Liver (tissue), 3 donors: ENCODE measurements around the gene GADL1.

Source experiments
- ATF3 ChIP-seq: IDR thresholded peaks from 2 replicates; pipeline ENCODE4 v1.6.1; 2016; ENCODE audit warnings: antibody characterized with exemption
- CTCF ChIP-seq: fragments of 150-350 bp; IDR thresholded peaks from 2 replicates; pipeline ENCODE4 v1.5.1; 2017; ENCODE audit warnings: improper control_type of control experiment, low read depth, low read length; ENCODE audit not compliant: missing input control
- EGR1 ChIP-seq, 2 donors: IDR thresholded peaks; 2 replicates each; pipeline ENCODE4 v1.6.1; 2016 to 2018; ENCODE audit warnings: antibody characterized with exemption in 2 of 2, low read depth in 2 of 2
- GABPA ChIP-seq, 2 donors: IDR thresholded peaks in 1 of 2; conservative IDR thresholded peaks in 1 of 2; 2 replicates each; pipeline ENCODE4 v1.6.1; 2016; ENCODE audit warnings: antibody characterized with exemption in 2 of 2, mild to moderate bottlenecking in 1 of 2, moderate library complexity in 1 of 2
- JUND ChIP-seq, 2 donors: IDR thresholded peaks; 2 replicates each; pipeline ENCODE4 v1.6.1; 2016; ENCODE audit warnings: antibody characterized with exemption in 2 of 2
- MAX ChIP-seq: IDR thresholded peaks from 2 replicates; pipeline ENCODE4 v1.6.1; 2016; ENCODE audit warnings: antibody characterized with exemption
- NR2F2 ChIP-seq: IDR thresholded peaks from 2 replicates; pipeline ENCODE4 v1.6.1; 2016; ENCODE audit warnings: antibody characterized with exemption
- RAD21 ChIP-seq, 2 donors: IDR thresholded peaks; 2 replicates each; pipeline ENCODE4 v1.6.1; 2016; ENCODE audit warnings: antibody characterized with exemption in 2 of 2, mild to moderate bottlenecking in 2 of 2
- REST ChIP-seq: IDR thresholded peaks from 2 replicates; pipeline ENCODE4 v1.6.1; 2016; ENCODE audit warnings: antibody characterized with exemption, mild to moderate bottlenecking
- SP1 ChIP-seq: IDR thresholded peaks from 2 replicates; pipeline ENCODE4 v1.6.1; 2018; ENCODE audit warnings: antibody characterized with exemption, mild to moderate bottlenecking
- TAF1 ChIP-seq: conservative IDR thresholded peaks from 2 replicates; pipeline ENCODE4 v1.6.1; 2016; ENCODE audit warnings: antibody characterized with exemption, mild to moderate bottlenecking
- YY1 ChIP-seq: IDR thresholded peaks from 2 replicates; pipeline ENCODE4 v1.6.1; 2016; ENCODE audit warnings: antibody characterized with exemption, mild to moderate bottlenecking
- ZBTB33 ChIP-seq: IDR thresholded peaks from 2 replicates; pipeline ENCODE4 v1.6.1; 2016; ENCODE audit warnings: antibody characterized with exemption
- donor health status: healthy.
- donor health status: healthy.

DNA sequence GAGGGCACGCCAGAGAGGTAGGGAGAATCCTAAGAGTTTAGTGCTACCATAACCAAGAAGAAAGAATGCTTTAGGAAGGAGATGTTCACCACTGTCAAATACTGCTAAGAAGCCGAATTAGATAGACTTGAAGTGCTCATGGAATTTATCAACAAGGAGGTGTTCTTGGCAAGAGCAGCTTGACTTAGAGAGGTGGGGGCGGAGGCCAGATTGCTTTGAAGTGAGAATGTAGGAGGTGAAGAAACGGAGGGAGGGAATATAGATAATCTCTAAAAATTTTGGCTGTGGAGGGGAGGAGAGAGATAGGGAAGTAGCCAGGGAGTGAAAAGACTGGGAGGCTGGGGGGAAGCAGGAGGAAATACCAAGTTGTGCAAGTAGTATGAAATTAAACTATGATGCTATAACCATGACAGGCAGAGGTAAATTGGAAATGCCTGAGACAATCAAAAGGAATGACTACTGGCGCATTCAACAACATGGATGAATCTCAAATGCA, 35.5 kb downstream of the GADL1 start:
- no peak for TF ChIP-seq NR2F2
- no peak for TF ChIP-seq CTCF
- no peak for TF ChIP-seq YY1
- TF ChIP-seq REST: no peak
- TF ChIP-seq ATF3: no peak
- TF ChIP-seq MAX: no peak
- TF ChIP-seq RAD21 (IDR thresholded peaks at IDR 0.05): no peak
- no peak for TF ChIP-seq SP1
- no peak for TF ChIP-seq EGR1 (IDR thresholded peaks at IDR 0.05; ENCODE audit: low read depth in 2 of 2)
- TF ChIP-seq GABPA (IDR thresholded peaks at IDR 0.05 in 1 of 2, conservative IDR thresholded peaks at IDR 0.05 in 1 of 2): no peak
- no peak for TF ChIP-seq ZBTB33
- no peak for TF ChIP-seq JUND (IDR thresholded peaks at IDR 0.05)
- TF ChIP-seq TAF1: no peak
